HCT116 (cell line): ENCODE measurements around the gene ERCC6L. TPM values are rescaled to one million over a fixed set of nuclear protein-coding genes. Genes with fewer than 3 reads are reported as not detected.

Experiments used
- ATAC-seq: fragments of 200-7000 bp; cut with Tn5 transposase; 2 replicates; pipeline ENCODE4 v1.9.1; 2020; ENCODE audit warnings: mild to moderate bottlenecking, moderate library complexity
- BruUV-seq: library from RNA; stranded (reverse); fragments of 400-500 nt; replicated peaks from 2 replicates; lab custom pipeline; 2021; lab: Mats Ljungman, UMichigan
- CTCF ChIA-PET: fragments of 300-600 bp; sonication (Branson Sonifier 250); formaldehyde crosslinking; loops from one replicate; lab custom pipeline; 2021; ENCODE audit warnings: antibody characterized with exemption; lab: Charles Lee
- POLR2A ChIA-PET: fragments of 300-600, 350-600 bp; sonication (Branson Sonifier 250); formaldehyde crosslinking; loops from one replicate; lab custom pipeline; 2021; ENCODE audit warnings: antibody characterized with exemption; lab: Charles Lee
- RAD21 ChIA-PET, 2 experiments: fragments of 300-600 bp; sonication (Branson Sonifier 250); formaldehyde crosslinking; loops; one replicate each; lab custom pipeline; 2023; ENCODE audit warnings: low total read pairs in 2 of 2; ENCODE audit not compliant: uncharacterized antibody in 2 of 2, unreplicated experiment in 2 of 2, low non-redundant PET in 1 of 2; lab: Charles Lee
- DNase-seq: peaks from one replicate; pipeline ENCODE4 v3.0.0-alpha.2; 2010; ENCODE audit warnings: low read depth, low spot score
- H2AFZ ChIP-seq: fragments of 200-600 bp; shearing (Covaris generic), sonication (generic); 2 replicates; pipeline ENCODE4 v1.6.1; 2017; ENCODE audit warnings: low read depth, mixed run types, mixed read lengths, antibody characterized with exemption, low read length; ENCODE audit not compliant: poor library complexity, severe bottlenecking
- H3K27ac ChIP-seq: 2 replicates; pipeline ENCODE4 v1.5.1; 2012; ENCODE audit warnings: low read depth, low read length
- H3K27me3 ChIP-seq: fragments of 200-600 bp; sonication (generic); 2 replicates; pipeline ENCODE4 v1.6.1; 2016; ENCODE audit warnings: mixed run types, low read length, mixed read lengths; ENCODE audit not compliant: insufficient read depth
- H3K36me3 ChIP-seq, 2 experiments: fragments of 200-500 bp in 1 of 2; fragments of 200-600 bp in 1 of 2; sonication (Bioruptor generic) in 1 of 2; sonication (generic) in 1 of 2; 2 replicates each; pipeline versions ENCODE4 v1.5.1 to v1.6.1; 2014 to 2016; ENCODE audit warnings: low read length in 2 of 2, inconsistent platforms in 1 of 2, mixed read lengths in 1 of 2, mixed run types in 1 of 2; ENCODE audit not compliant: insufficient read depth in 2 of 2, control insufficient read depth in 1 of 2
- H3K4me1 ChIP-seq, 2 experiments: fragments of 200-600 bp in 1 of 2; sonication (generic) in 1 of 2; 2 replicates each; pipeline versions ENCODE4 v1.5.1 to v1.6.1; 2012 to 2017; ENCODE audit warnings: low read length in 2 of 2, inconsistent platforms in 1 of 2, mild to moderate bottlenecking in 1 of 2, mixed read lengths in 1 of 2, mixed run types in 1 of 2, moderate library complexity in 1 of 2; ENCODE audit not compliant: insufficient read depth in 2 of 2, control insufficient read depth in 1 of 2
- H3K4me2 ChIP-seq: fragments of 200-600 bp; sonication (generic); 2 replicates; pipeline ENCODE4 v1.6.1; 2017; ENCODE audit warnings: mixed run types, low read length, mixed read lengths
- H3K4me3 ChIP-seq, 2 experiments: fragments of 200-600 bp in 1 of 2; sonication (generic) in 1 of 2; replicated peaks in 1 of 2; 2 replicates each; pipeline ENCODE4 v1.5.1; 2011 to 2016; ENCODE audit warnings: low read length in 2 of 2, control low read depth in 1 of 2, low read depth in 1 of 2, mild to moderate bottlenecking in 1 of 2, mixed read lengths in 1 of 2, mixed run types in 1 of 2
- H3K79me2 ChIP-seq: fragments of 200-600 bp; sonication (generic); 2 replicates; pipeline ENCODE4 v1.6.1; 2017; ENCODE audit warnings: mild to moderate bottlenecking, mixed run types, low read length, moderate library complexity, mixed read lengths; ENCODE audit not compliant: insufficient read depth
- H3K9ac ChIP-seq: fragments of 200-600 bp; sonication (generic); 2 replicates; pipeline ENCODE4 v1.6.1; 2016; ENCODE audit warnings: low read length, mixed read lengths
- H3K9me2 ChIP-seq: fragments of 200-600 bp; sonication (generic), shearing (Covaris generic); 2 replicates; pipeline ENCODE4 v1.6.1; 2017; ENCODE audit warnings: mixed run types, mild to moderate bottlenecking, moderate library complexity; ENCODE audit not compliant: insufficient read depth
- H3K9me3 ChIP-seq, 2 experiments: fragments of 200-500 bp in 1 of 2; fragments of 200-600 bp in 1 of 2; sonication (Bioruptor generic) in 1 of 2; sonication (generic) in 1 of 2; 2 replicates each; pipeline ENCODE4 v1.6.1; 2014 to 2017; ENCODE audit warnings: low read length in 2 of 2, mixed read lengths in 2 of 2, inconsistent platforms in 1 of 2, low read depth in 1 of 2, mild to moderate bottlenecking in 1 of 2, mixed run types in 1 of 2, moderate library complexity in 1 of 2; ENCODE audit not compliant: control insufficient read depth in 1 of 2, insufficient read depth in 1 of 2
- H4K20me1 ChIP-seq: fragments of 200-600 bp; sonication (generic), shearing (Covaris generic); 2 replicates; pipeline ENCODE4 v1.6.1; 2017; ENCODE audit warnings: mixed run types, mild to moderate bottlenecking, moderate library complexity; ENCODE audit not compliant: insufficient read depth
- CBX3 ChIP-seq: IDR thresholded peaks from 2 replicates; pipeline ENCODE4 v1.6.1; 2012; ENCODE audit warnings: low read depth
- JUND ChIP-seq: IDR thresholded peaks from 2 replicates; pipeline ENCODE4 v1.6.1; 2012
- REST ChIP-seq: IDR thresholded peaks from 2 replicates; pipeline ENCODE4 v1.6.1; 2012; ENCODE audit warnings: low read depth
- SP1 ChIP-seq: IDR thresholded peaks from 2 replicates; pipeline ENCODE4 v1.6.1; 2012; ENCODE audit warnings: low read depth
- YY1 ChIP-seq: IDR thresholded peaks from 2 replicates; pipeline ENCODE4 v1.6.1; 2011; ENCODE audit warnings: low read length, low read depth, moderate library complexity, mild to moderate bottlenecking; ENCODE audit not compliant: insufficient replicate concordance; ENCODE audit errors: extremely low read depth
- intact Hi-C: fragments of 100-400 bp; cut with micrococcal nuclease; formaldehyde crosslinking; loops from 2 replicates; pipeline ENCODE4 v1.10.0; 2022
- total RNA-seq: library from RNA; stranded (reverse); gene quantifications from one replicate; pipeline ENCODE4 v1.2.1, GENCODE V29; 2021; ENCODE audit not compliant: unreplicated experiment

The ERCC6L gene
- total RNA-seq, 1 experiment from 2014 or later = 12.5 TPM

DNA sequence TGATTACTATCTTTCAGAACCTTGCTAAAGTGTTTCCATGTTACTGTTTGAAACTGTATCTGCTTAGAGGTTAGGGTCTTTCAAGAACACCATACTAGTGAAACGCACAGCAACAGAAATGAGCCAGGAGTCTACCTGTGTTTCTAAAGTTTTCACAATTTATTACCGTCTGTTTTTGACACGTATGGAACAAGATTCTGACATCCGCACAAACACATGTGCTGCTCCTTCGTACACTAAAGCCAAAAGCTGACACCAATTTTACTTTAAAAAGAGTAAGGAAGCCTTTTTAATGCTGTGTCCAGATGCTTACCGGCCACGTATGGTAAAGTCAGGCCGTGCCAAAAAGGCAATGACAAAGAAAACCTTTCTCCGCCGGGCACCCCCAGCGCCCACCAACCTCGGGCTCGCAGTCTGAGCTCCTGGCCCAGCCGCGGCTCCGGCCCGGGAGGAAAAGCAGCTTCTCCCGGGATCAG, 37.7 kb upstream of the ERCC6L start:
- no peak overlapping the region for H2AFZ ChIP-seq
- no peaks in the 10 kb centered on the region for H3K27me3 ChIP-seq
- peak overlapping the region; percentile 82 for H3K9ac ChIP-seq
- no peak for ATAC-seq
- peaks cover 18% of the 10 kb centered on the region; the same call in 1 of the 2 replicates for H4K20me1 ChIP-seq
- peak overlapping the region; percentile 78 to 80 for H3K4me3 ChIP-seq
- no peak for DNase-seq
- intact Hi-C loops = no loop called here
- H3K4me1 ChIP-seq = peaks cover 0 to 55% of the 10 kb centered on the region in 2 experiments; a peak in 3 of 4 replicates
- RAD21 ChIA-PET = no interaction called here
- H3K79me2 ChIP-seq = peaks cover 54% of the 10 kb centered on the region
- no peaks in the 10 kb centered on the region for H3K9me3 ChIP-seq
- CTCF ChIA-PET = interaction anchor here (0.8 to 1.3 kb wide), 4 partner anchors 9 to 38 kb away, joined by 3 to 6 read pairs (median 3); partner anchors contain the start of gene ERCC6L
- TSS peak; percentile 54 for BruUV-seq
- POLR2A ChIA-PET = interaction anchor here (0.8 to 1.8 kb wide), 8 partner anchors 9 to 264 kb away, joined by 3 to 18 read pairs (median 4); partner anchors contain the start of gene ERCC6L
- peaks cover 17 to 49% of the 10 kb centered on the region in 2 experiments for H3K36me3 ChIP-seq
- TF ChIP-seq CBX3 (no peak), SP1 (no peak), JUND (no peak), YY1 (no peak), REST (no peak)
- H3K9me2 ChIP-seq = no peaks in the 10 kb centered on the region
- H3K27ac ChIP-seq = peak overlapping the region; percentile 87
- H3K4me2 ChIP-seq = peak overlapping the region; percentile 75
